OCI-LY1 (cell line): ENCODE measurements around the gene COL16A1.

Source experiments
- CTCF ChIP-seq: fragments of 200-600 bp; sonication (generic), shearing (Covaris generic); IDR thresholded peaks from 2 replicates; pipeline ENCODE4 v1.5.1; 2017; ENCODE audit warnings: mild to moderate bottlenecking, antibody characterized with exemption, low read length, moderate library complexity, mixed read lengths
- EZH2 ChIP-seq: fragments of 200-600 bp; sonication (generic), shearing (Covaris generic); IDR thresholded peaks from 2 replicates; pipeline ENCODE4 v1.8.0; 2017; ENCODE audit warnings: borderline replicate concordance, mixed run types, mild to moderate bottlenecking, antibody characterized with exemption, low read length, moderate library complexity, mixed read lengths

- TF ChIP-seq CTCF: no peak
- TF ChIP-seq EZH2: no peak
Observed at GRCh38 chr1:31614414-31615005, 89.3 kb downstream of the COL16A1 start.
